ENCODE data around the gene STYK1. TPM values are rescaled to one million over a fixed set of nuclear protein-coding genes. Genes with fewer than 3 reads are reported as not detected.

The STYK1 gene
- polyA plus RNA-seq, 1 donor = 0.94 TPM

- no peak overlapping the region for H3K27ac ChIP-seq (ENCODE audit: low read length)
- H3K27me3 ChIP-seq (ENCODE audit: control insufficient read depth, insufficient read depth, low read length) = no peaks in the 10 kb centered on the region
- H3K9me3 ChIP-seq (ENCODE audit: control insufficient read depth, low read depth, low read length) = no peaks in the 10 kb centered on the region
- no peaks in the 10 kb centered on the region for H3K4me1 ChIP-seq (ENCODE audit: control insufficient read depth, insufficient read depth, low read length)
- no peak overlapping the region for H3K4me3 ChIP-seq (ENCODE audit: low read length)
- no peak for DNase-seq
- no CpG with 5 or more reads among the region's 2 CpGs for WGBS (ENCODE audit: insufficient coverage, low lambda C conversion rate)
- peaks cover 2% of the 10 kb centered on the region for H3K36me3 ChIP-seq (ENCODE audit: control insufficient read depth, insufficient read depth, low read length)
These were observed 17.1 kb upstream of the STYK1 start for GRCh38 chr12:10690906-10691305.

- Histone ChIP-seq H3K27me3 (ENCODE audit: control insufficient read depth, insufficient read depth, low read length) (no peaks in the 10 kb centered on the region), H3K4me3 (ENCODE audit: low read length) (no peak overlapping the region), H3K27ac (ENCODE audit: low read length) (no peak overlapping the region), H3K36me3 (ENCODE audit: control insufficient read depth, insufficient read depth, low read length) (no peaks in the 10 kb centered on the region), H3K9me3 (ENCODE audit: control insufficient read depth, low read depth, low read length) (no peaks in the 10 kb centered on the region), H3K4me1 (ENCODE audit: control insufficient read depth, insufficient read depth, low read length) (no peaks in the 10 kb centered on the region)
- DNase-seq = no peak
- WGBS (ENCODE audit: insufficient coverage, low lambda C conversion rate) = no CpG with 5 or more reads among the region's 2 CpGs
These were observed 15.3 kb upstream of the STYK1 start for GRCh38 chr12:10689146-10689545.

GRCh38 chr12:10688042-10688441, 14.2 kb upstream of the STYK1 start:
- no peaks in the 10 kb centered on the region for H3K27me3 ChIP-seq (ENCODE audit: control insufficient read depth, insufficient read depth, low read length)
- DNase-seq = no peak
- H3K4me3 ChIP-seq (ENCODE audit: low read length) = no peak overlapping the region
- no peaks in the 10 kb centered on the region for H3K4me1 ChIP-seq (ENCODE audit: control insufficient read depth, insufficient read depth, low read length)
- H3K36me3 ChIP-seq (ENCODE audit: control insufficient read depth, insufficient read depth, low read length) = no peaks in the 10 kb centered on the region
- H3K27ac ChIP-seq (ENCODE audit: low read length) = no peak overlapping the region
- H3K9me3 ChIP-seq (ENCODE audit: control insufficient read depth, low read depth, low read length) = no peaks in the 10 kb centered on the region
- WGBS (ENCODE audit: insufficient coverage, low lambda C conversion rate) = no CpG with 5 or more reads among the region's 1 CpG

- Histone ChIP-seq H3K36me3 (ENCODE audit: control insufficient read depth, insufficient read depth, low read length) (no peaks in the 10 kb centered on the region), H3K27me3 (ENCODE audit: control insufficient read depth, insufficient read depth, low read length) (peaks cover 24% of the 10 kb centered on the region), H3K4me1 (ENCODE audit: control insufficient read depth, insufficient read depth, low read length) (peaks cover 3% of the 10 kb centered on the region), H3K4me3 (ENCODE audit: low read length) (no peak overlapping the region), H3K27ac (ENCODE audit: low read length) (no peak overlapping the region), H3K9me3 (ENCODE audit: control insufficient read depth, low read depth, low read length) (no peaks in the 10 kb centered on the region)
- WGBS (ENCODE audit: insufficient coverage, low lambda C conversion rate) = 82% methylated on average over 5 of the region's 15 CpGs
- no peak for DNase-seq
These were observed 1.5 kb downstream of the STYK1 start for GRCh38 chr12:10672231-10672868.

- WGBS (ENCODE audit: insufficient coverage, low lambda C conversion rate) = 60% methylated on average over 1 of the region's 1 CpG
- H3K9me3 ChIP-seq (ENCODE audit: control insufficient read depth, low read depth, low read length) = no peaks in the 10 kb centered on the region
- H3K4me1 ChIP-seq (ENCODE audit: control insufficient read depth, insufficient read depth, low read length) = peaks cover 3% of the 10 kb centered on the region
- H3K27ac ChIP-seq (ENCODE audit: low read length) = no peak overlapping the region
- no peaks in the 10 kb centered on the region for H3K36me3 ChIP-seq (ENCODE audit: control insufficient read depth, insufficient read depth, low read length)
- no peak for DNase-seq
- peaks cover 18% of the 10 kb centered on the region for H3K27me3 ChIP-seq (ENCODE audit: control insufficient read depth, insufficient read depth, low read length)
- H3K4me3 ChIP-seq (ENCODE audit: low read length) = no peak overlapping the region
These were observed 4.3 kb downstream of the STYK1 start for GRCh38 chr12:10669533-10669932.

- H3K9me3 ChIP-seq (ENCODE audit: control insufficient read depth, low read depth, low read length) = no peaks in the 10 kb centered on the region
- no peak overlapping the region for H3K27ac ChIP-seq (ENCODE audit: low read length)
- no peak overlapping the region for H3K4me3 ChIP-seq (ENCODE audit: low read length)
- no peaks in the 10 kb centered on the region for H3K36me3 ChIP-seq (ENCODE audit: control insufficient read depth, insufficient read depth, low read length)
- WGBS (ENCODE audit: insufficient coverage, low lambda C conversion rate) = 67% methylated on average over 1 of the region's 5 CpGs
- H3K4me1 ChIP-seq (ENCODE audit: control insufficient read depth, insufficient read depth, low read length) = no peaks in the 10 kb centered on the region
- peaks cover 18% of the 10 kb centered on the region for H3K27me3 ChIP-seq (ENCODE audit: control insufficient read depth, insufficient read depth, low read length)
- no peak for DNase-seq
These were observed 5.3 kb downstream of the STYK1 start for GRCh38 chr12:10668526-10668925.

- DNase-seq = no peak
- Histone ChIP-seq H3K27ac (ENCODE audit: low read length) (no peak overlapping the region), H3K4me3 (ENCODE audit: low read length) (no peak overlapping the region), H3K4me1 (ENCODE audit: control insufficient read depth, insufficient read depth, low read length) (no peaks in the 10 kb centered on the region), H3K27me3 (ENCODE audit: control insufficient read depth, insufficient read depth, low read length) (peaks cover 12% of the 10 kb centered on the region), H3K36me3 (ENCODE audit: control insufficient read depth, insufficient read depth, low read length) (no peaks in the 10 kb centered on the region), H3K9me3 (ENCODE audit: control insufficient read depth, low read depth, low read length) (no peaks in the 10 kb centered on the region)
- WGBS (ENCODE audit: insufficient coverage, low lambda C conversion rate) = 60% methylated on average over 1 of the region's 1 CpG
These were observed 6.3 kb downstream of the STYK1 start for GRCh38 chr12:10667581-10667980.

- Histone ChIP-seq H3K27ac (ENCODE audit: low read length) (no peak overlapping the region), H3K4me3 (ENCODE audit: low read length) (no peak overlapping the region), H3K27me3 (ENCODE audit: control insufficient read depth, insufficient read depth, low read length) (peaks cover 12% of the 10 kb centered on the region), H3K9me3 (ENCODE audit: control insufficient read depth, low read depth, low read length) (no peaks in the 10 kb centered on the region), H3K36me3 (ENCODE audit: control insufficient read depth, insufficient read depth, low read length) (no peaks in the 10 kb centered on the region), H3K4me1 (ENCODE audit: control insufficient read depth, insufficient read depth, low read length) (no peaks in the 10 kb centered on the region)
- 17% methylated on average over 1 of the region's 2 CpGs for WGBS (ENCODE audit: insufficient coverage, low lambda C conversion rate)
- no peak for DNase-seq
These were observed 9.4 kb downstream of the STYK1 start for GRCh38 chr12:10664499-10664898.

GRCh38 chr12:10663869-10664268, 10.0 kb downstream of the STYK1 start:
- Histone ChIP-seq H3K4me3 (ENCODE audit: low read length) (no peak overlapping the region), H3K27ac (ENCODE audit: low read length) (no peak overlapping the region), H3K27me3 (ENCODE audit: control insufficient read depth, insufficient read depth, low read length) (peaks cover 11% of the 10 kb centered on the region), H3K9me3 (ENCODE audit: control insufficient read depth, low read depth, low read length) (no peaks in the 10 kb centered on the region), H3K36me3 (ENCODE audit: control insufficient read depth, insufficient read depth, low read length) (no peaks in the 10 kb centered on the region), H3K4me1 (ENCODE audit: control insufficient read depth, insufficient read depth, low read length) (no peaks in the 10 kb centered on the region)
- no CpG with 5 or more reads among the region's 3 CpGs for WGBS (ENCODE audit: insufficient coverage, low lambda C conversion rate)
- no peak for DNase-seq

GRCh38 chr12:10661338-10661737, 12.5 kb downstream of the STYK1 start:
- no peaks in the 10 kb centered on the region for H3K4me1 ChIP-seq (ENCODE audit: control insufficient read depth, insufficient read depth, low read length)
- peak in 1 of 2 donors; percentile 30 for DNase-seq
- H3K27me3 ChIP-seq (ENCODE audit: control insufficient read depth, insufficient read depth, low read length) = peaks cover 5% of the 10 kb centered on the region
- H3K9me3 ChIP-seq (ENCODE audit: control insufficient read depth, low read depth, low read length) = no peaks in the 10 kb centered on the region
- no peak overlapping the region for H3K27ac ChIP-seq (ENCODE audit: low read length)
- 25% methylated on average over 2 of the region's 3 CpGs for WGBS (ENCODE audit: insufficient coverage, low lambda C conversion rate)
- H3K4me3 ChIP-seq (ENCODE audit: low read length) = no peak overlapping the region
- H3K36me3 ChIP-seq (ENCODE audit: control insufficient read depth, insufficient read depth, low read length) = no peaks in the 10 kb centered on the region

- Histone ChIP-seq H3K27me3 (ENCODE audit: control insufficient read depth, insufficient read depth, low read length) (no peaks in the 10 kb centered on the region), H3K4me3 (ENCODE audit: low read length) (no peak overlapping the region), H3K36me3 (ENCODE audit: control insufficient read depth, insufficient read depth, low read length) (no peaks in the 10 kb centered on the region), H3K27ac (ENCODE audit: low read length) (no peak overlapping the region), H3K9me3 (ENCODE audit: control insufficient read depth, low read depth, low read length) (no peaks in the 10 kb centered on the region), H3K4me1 (ENCODE audit: control insufficient read depth, insufficient read depth, low read length) (no peaks in the 10 kb centered on the region)
- DNase-seq = no peak
These were observed 19.8 kb downstream of the STYK1 start for GRCh38 chr12:10654003-10654402.
